H54 (cell line): ENCODE results near the gene NOP53.
"Not testable (repeated sequence)": the region's sequence is repeated elsewhere in the genome, so short reads cannot be mapped to it uniquely, and the experiment has no call there.

Experiments
- DNase-seq: peaks from one replicate; pipeline ENCODE4 v3.0.0; 2011; ENCODE audit warnings: low spot score, mixed read lengths; ENCODE audit not compliant: insufficient read length
- FAIRE-seq: peaks from 3 replicates; lab custom pipeline; 2011; peaks lifted over from hg19 to GRCh38; lab: Jason Lieb, UNC
- POLR2A ChIP-seq: IDR thresholded peaks from 2 replicates; pipeline ENCODE4 v1.6.1; 2011; ENCODE audit warnings: low read depth, mild to moderate bottlenecking, low read length

The NOP53 gene

GRCh38 chr19:47707135-47707925 is 38.0 kb upstream of the NOP53 start:
- DNase-seq, result no peak
- peak; percentile 20 for FAIRE-seq
- no peak for TF ChIP-seq POLR2A

GRCh38 chr19:47711652-47712242 is 33.6 kb upstream of the NOP53 start:
- DNase-seq (no peak), FAIRE-seq (no peak)
- TF ChIP-seq POLR2A, result no peak

GRCh38 chr19:47713046-47714021 is 32.0 kb upstream of the NOP53 start, which contains the start of gene EHD2:
Gene EHD2 (plus strand): TSS chr19:47713422. CDS start chr19:47716613, 3,191 bp downstream.
- no peak for FAIRE-seq
- TF ChIP-seq POLR2A, result peak; percentile 67; the same call in 1 of the 2 replicates

GRCh38 chr19:47714339-47714738 is 31.0 kb upstream of the NOP53 start:
- no peak for DNase-seq
- TF ChIP-seq POLR2A, result no peak
- FAIRE-seq, result no peak

More at GRCh38 chr19:47713046-47714021, 32.0 kb upstream of the NOP53 start, which contains the start of gene EHD2:
- peak; percentile 56 for DNase-seq

GRCh38 chr19:47714855-47715254 is 30.5 kb upstream of the NOP53 start:
- not testable (repeated sequence) for FAIRE-seq, DNase-seq

- DNase-seq (no peak), FAIRE-seq (no peak)
- TF ChIP-seq POLR2A, result no peak
Observed at GRCh38 chr19:47716270-47716937, 28.9 kb upstream of the NOP53 start.

- not testable (repeated sequence) for FAIRE-seq
Observed at GRCh38 chr19:47718415-47719046, 26.8 kb upstream of the NOP53 start.

GRCh38 chr19:47719047-47719859 is 26.1 kb upstream of the NOP53 start:
- FAIRE-seq, result no peak
- peak; percentile 75 for DNase-seq
- peak; percentile 24; the same call in 1 of the 2 replicates for TF ChIP-seq POLR2A

More at GRCh38 chr19:47718415-47719046, 26.8 kb upstream of the NOP53 start:
- not testable (repeated sequence) for DNase-seq

GRCh38 chr19:47720669-47721422 is 24.5 kb upstream of the NOP53 start:
- FAIRE-seq (no peak), DNase-seq (no peak)
- TF ChIP-seq POLR2A, result no peak

- no peak for DNase-seq
- FAIRE-seq, result no peak
- TF ChIP-seq POLR2A, result no peak
Observed at GRCh38 chr19:47723581-47723940, 21.8 kb upstream of the NOP53 start.

- FAIRE-seq, result no peak
Observed at GRCh38 chr19:47725759-47726401, 19.5 kb upstream of the NOP53 start.

More at GRCh38 chr19:47725759-47726401, 19.5 kb upstream of the NOP53 start:
- no peak for DNase-seq
- TF ChIP-seq POLR2A, result no peak
